HepG2 (cell line): ENCODE results near the gene CSNK1D. TPM values are rescaled to one million over a fixed set of nuclear protein-coding genes. Genes with fewer than 3 reads are reported as not detected.

Experiments used
- AHDC1 ChIP-seq: sonication (generic); formaldehyde crosslinking; IDR thresholded peaks from 2 replicates; pipeline ENCODE4 v1.5.1; 2020; ENCODE audit warnings: mild to moderate bottlenecking, missing genetic modification reagents, borderline replicate concordance
- HNRNPUL1 ChIP-seq: fragments of 200-400 bp; formaldehyde crosslinking; IDR thresholded peaks from 2 replicates; pipeline ENCODE4 v1.6.1; 2017; ENCODE audit warnings: low read depth, mild to moderate bottlenecking, low read length, moderate library complexity
- KLF16 ChIP-seq, 2 experiments: sonication (generic) in 1 of 2; formaldehyde crosslinking in 1 of 2; IDR thresholded peaks; 2 replicates each; pipeline versions ENCODE4 v1.6.1 to v1.8.0; 2016 to 2023; ENCODE audit warnings: missing genetic modification reagents in 2 of 2, missing compliant biosample characterization in 1 of 2
- NCOA1 ChIP-seq: sonication (generic); formaldehyde crosslinking; IDR thresholded peaks from 2 replicates; pipeline ENCODE4 v1.9.0; 2021; ENCODE audit warnings: missing genetic modification reagents
- NFATC3 ChIP-seq: sonication (generic); formaldehyde crosslinking; IDR thresholded peaks from 2 replicates; pipeline ENCODE4 v1.5.1; 2020; ENCODE audit warnings: mild to moderate bottlenecking, missing genetic modification reagents
- PRDM10 ChIP-seq: sonication (generic); formaldehyde crosslinking; IDR thresholded peaks from 2 replicates; pipeline ENCODE4 v1.4.0; 2020; ENCODE audit warnings: low read depth, missing genetic modification reagents
- RFX3 ChIP-seq: IDR thresholded peaks from 2 replicates; pipeline ENCODE4 v1.6.1; 2016; ENCODE audit warnings: missing biosample characterization, missing genetic modification reagents
- SATB2 ChIP-seq: sonication (generic); formaldehyde crosslinking; IDR thresholded peaks from 2 replicates; pipeline ENCODE4 v1.5.0; 2020; ENCODE audit warnings: missing genetic modification reagents
- TEAD3 ChIP-seq: optimal IDR thresholded peaks from 2 replicates; pipeline ENCODE3; 2016; ENCODE audit warnings: borderline replicate concordance
- ZNF691 ChIP-seq: sonication (generic); formaldehyde crosslinking; IDR thresholded peaks from 2 replicates; pipeline ENCODE4 v1.4.0; 2020; ENCODE audit warnings: missing genetic modification reagents, low read depth, mild to moderate bottlenecking, borderline replicate concordance
- ZNF710 ChIP-seq: sonication (generic); formaldehyde crosslinking; IDR thresholded peaks from 2 replicates; pipeline ENCODE4 v1.5.0; 2020; ENCODE audit warnings: mild to moderate bottlenecking, missing genetic modification reagents, borderline replicate concordance
- ZNF784 ChIP-seq: sonication (generic); formaldehyde crosslinking; IDR thresholded peaks from 2 replicates; pipeline ENCODE4 v1.5.1; 2020; ENCODE audit warnings: missing genetic modification reagents, mild to moderate bottlenecking, borderline replicate concordance
- ZSCAN29 ChIP-seq: sonication (generic); formaldehyde crosslinking; conservative IDR thresholded peaks from 2 replicates; pipeline ENCODE4 v1.4.0; 2020; ENCODE audit warnings: mild to moderate bottlenecking, missing genetic modification reagents
- polyA plus RNA-seq, 8 experiments: library from polyadenylated mRNA; depleted of rRNA in 3 of 8; stranded (reverse) in 7 of 8; unstranded in 1 of 8; fragments of >200 nt; fragmentation: Illumina TruSeq in 4 of 8; extraction: Trizol in 4 of 8; gene quantifications; 2 replicates each; pipeline versions ENCODE4 v1.2.1 to v1.2.3, GENCODE V29; 2011 to 2016; ENCODE audit warnings: low read depth in 4 of 8, missing spikeins in 1 of 8, mixed read lengths in 1 of 8; ENCODE audit not compliant: insufficient read depth in 1 of 8
- total RNA-seq, 5 experiments: library from RNA; depleted of rRNA; stranded (reverse); fragments of >200 nt; fragmentation: Illumina TruSeq; extraction: Trizol; gene quantifications; 2 replicates each; pipeline ENCODE4 v1.2.3, GENCODE V29; 2016; ENCODE audit warnings: low read depth in 1 of 5

Gene CSNK1D
- total and polyA plus RNA-seq, 2 of the 13 experiments (the other 11 are each of a cell fraction or from before 2014, with no cell fraction given): 31.5 to 128 TPM

- TF ChIP-seq AHDC1: peak; percentile 47
- TF ChIP-seq RFX3 (CRISPR knock-in tag): 0 out of 2 replicates have a peak, but pooled peaks have one; percentile 44
- peak; percentile 88; the same call in 1 of the 2 replicates for TF ChIP-seq ZNF710 (CRISPR knock-in tag)
- TF ChIP-seq NFATC3 (CRISPR knock-in tag): 0 out of 2 replicates have a peak, but pooled peaks have one; percentile 51
- peak; percentile 76 for TF ChIP-seq PRDM10 (CRISPR knock-in tag)
- peak; percentile 80; the same call in 1 of the 2 replicates for TF ChIP-seq ZNF691
- TF ChIP-seq NCOA1: no peak
- TF ChIP-seq ZNF784 (CRISPR knock-in tag): peak; percentile 74
- TF ChIP-seq ZSCAN29 (CRISPR knock-in tag): peak; percentile 46; the same call in 1 of the 2 replicates
- no peak for TF ChIP-seq HNRNPUL1
- 0 out of 2 replicates have a peak, but pooled peaks have one; percentile 23 for TF ChIP-seq SATB2
- TF ChIP-seq KLF16 (CRISPR knock-in tag; IDR thresholded peaks at IDR 0.05): peak in 1 of 2 experiments; percentile 94; a peak in 2 of 4 replicates
- TF ChIP-seq TEAD3 (CRISPR knock-in tag): peak; percentile 90
These were observed 5.7 kb downstream of the CSNK1D start (continued) for GRCh38 chr17:82267575-82268379.
